SU-DHL-6 (cell line): Measurements from ENCODE around the gene USF2.

Experiments used
- H2AFZ ChIP-seq: fragments of 200-600 bp; sonication (generic); 2 replicates; pipeline ENCODE4 v1.6.1; 2014; ENCODE audit warnings: low read depth, mild to moderate bottlenecking, moderate library complexity, mixed read lengths, antibody characterized with exemption, low read length; ENCODE audit not compliant: severe bottlenecking
- H3F3A ChIP-seq: fragments of 200-600 bp; shearing (Covaris generic); 2 replicates; pipeline ENCODE4 v1.6.0; 2016; ENCODE audit warnings: antibody characterized with exemption, mild to moderate bottlenecking; ENCODE audit not compliant: insufficient read depth
- H3K27ac ChIP-seq: fragments of 200-600 bp; sonication (generic); 2 replicates; pipeline ENCODE4 v1.5.1; 2016; ENCODE audit warnings: low read depth, mild to moderate bottlenecking, low read length, moderate library complexity, mixed read lengths
- H3K27me3 ChIP-seq: fragments of 200-600 bp; sonication (generic), shearing (Covaris generic); 2 replicates; pipeline ENCODE4 v1.6.0; 2014; ENCODE audit warnings: mild to moderate bottlenecking, low read length
- H3K36me3 ChIP-seq: fragments of 200-600 bp; sonication (generic); 2 replicates; pipeline ENCODE4 v1.6.1; 2014; ENCODE audit warnings: mild to moderate bottlenecking, low read length, mixed read lengths
- H3K4me2 ChIP-seq: fragments of 300-600, 200-600 bp; shearing (Covaris generic), sonication (generic); 2 replicates; pipeline ENCODE4 v1.6.0; 2014; ENCODE audit warnings: low read length, low read depth, mild to moderate bottlenecking; ENCODE audit not compliant: poor library complexity, severe bottlenecking
- H3K4me3 ChIP-seq: fragments of 200-600 bp; sonication (generic); 2 replicates; pipeline ENCODE4 v1.5.1; 2014; ENCODE audit warnings: antibody characterized with exemption, low read length, mild to moderate bottlenecking, mixed read lengths; ENCODE audit not compliant: insufficient read depth, poor library complexity, severe bottlenecking
- H3K79me2 ChIP-seq: fragments of 200-600 bp; sonication (generic); 2 replicates; pipeline ENCODE4 v1.6.1; 2014; ENCODE audit warnings: mild to moderate bottlenecking, low read length, moderate library complexity; ENCODE audit not compliant: insufficient read depth
- H3K9ac ChIP-seq: fragments of 200-600 bp; sonication (generic); 2 replicates; pipeline ENCODE4 v1.7.0; 2014; ENCODE audit warnings: mild to moderate bottlenecking, low read length
- H3K9me2 ChIP-seq: fragments of 200-600 bp; sonication (generic); replicated peaks from 2 replicates; pipeline ENCODE4 v1.6.1; 2014; ENCODE audit warnings: low read length; ENCODE audit not compliant: insufficient read depth
- H3K9me3 ChIP-seq: fragments of 200-600 bp; sonication (generic); 2 replicates; pipeline ENCODE4 v1.6.1; 2014; ENCODE audit warnings: low read length, mixed read lengths; ENCODE audit not compliant: insufficient read depth
- H4K20me1 ChIP-seq: fragments of 200-600 bp; sonication (generic); 2 replicates; pipeline ENCODE4 v1.6.1; 2014; ENCODE audit warnings: low read depth, mild to moderate bottlenecking, antibody characterized with exemption, low read length, moderate library complexity, mixed read lengths
- CTCF ChIP-seq: fragments of 200-600 bp; sonication (generic); IDR thresholded peaks from one replicate; pipeline ENCODE4 v1.5.1; 2017; ENCODE audit warnings: antibody characterized with exemption, mild to moderate bottlenecking, low read length, moderate library complexity; ENCODE audit not compliant: insufficient read depth, poor library complexity, severe bottlenecking
- EZH2phosphoT487 ChIP-seq: fragments of 200-600 bp; sonication (generic), shearing (Covaris generic); conservative IDR thresholded peaks from 2 replicates; pipeline ENCODE4 v1.6.1; 2018; ENCODE audit warnings: mild to moderate bottlenecking, antibody characterized with exemption, low read length, moderate library complexity, mixed read lengths

Gene USF2

GRCh38 chr19:35310331-35310730, 41.6 kb downstream of the USF2 start:
- no peak overlapping the region for H2AFZ ChIP-seq
- no peak overlapping the region for H3K4me3 ChIP-seq
- no peaks in the 10 kb centered on the region for H4K20me1 ChIP-seq
- H3K27me3 ChIP-seq = no peaks in the 10 kb centered on the region
- no peaks in the 10 kb centered on the region for H3K9me3 ChIP-seq
- no peak overlapping the region for H3K9ac ChIP-seq
- H3F3A ChIP-seq = no peaks in the 10 kb centered on the region
- no peak overlapping the region for H3K4me2 ChIP-seq
- no peaks in the 10 kb centered on the region for H3K36me3 ChIP-seq
- H3K9me2 ChIP-seq = no peaks in the 10 kb centered on the region
- no peak overlapping the region for H3K27ac ChIP-seq
- no peaks in the 10 kb centered on the region for H3K79me2 ChIP-seq
- TF ChIP-seq CTCF (no peak), EZH2phosphoT487 (no peak)

GRCh38 chr19:35310811-35311465, 42.2 kb downstream of the USF2 start:
- no peaks in the 10 kb centered on the region for H3F3A ChIP-seq
- H2AFZ ChIP-seq = no peak overlapping the region
- H4K20me1 ChIP-seq = no peaks in the 10 kb centered on the region
- H3K9me3 ChIP-seq = no peaks in the 10 kb centered on the region
- H3K79me2 ChIP-seq = no peaks in the 10 kb centered on the region
- no peaks in the 10 kb centered on the region for H3K9me2 ChIP-seq
- no peaks in the 10 kb centered on the region for H3K27me3 ChIP-seq
- no peak overlapping the region for H3K4me3 ChIP-seq
- H3K36me3 ChIP-seq = no peaks in the 10 kb centered on the region
- no peak overlapping the region for H3K4me2 ChIP-seq
- TF ChIP-seq CTCF = no peak
- H3K27ac ChIP-seq = no peak overlapping the region
- H3K9ac ChIP-seq = no peak overlapping the region

- H3K79me2 ChIP-seq = no peaks in the 10 kb centered on the region
- H3K27ac ChIP-seq = no peak overlapping the region
- no peaks in the 10 kb centered on the region for H3K9me3 ChIP-seq
- H3K4me3 ChIP-seq = no peak overlapping the region
- H2AFZ ChIP-seq = no peak overlapping the region
- no peaks in the 10 kb centered on the region for H3K9me2 ChIP-seq
- no peaks in the 10 kb centered on the region for H4K20me1 ChIP-seq
- no peaks in the 10 kb centered on the region for H3F3A ChIP-seq
- no peak for TF ChIP-seq CTCF
- TF ChIP-seq EZH2phosphoT487 = no peak
- H3K36me3 ChIP-seq = no peaks in the 10 kb centered on the region
- no peaks in the 10 kb centered on the region for H3K27me3 ChIP-seq
- H3K4me2 ChIP-seq = no peak overlapping the region
- H3K9ac ChIP-seq = no peak overlapping the region
Observed at GRCh38 chr19:35311901-35312665, 43.3 kb downstream of the USF2 start.
